NCI-H1436 treated with DMSO at 0.1 percent for 48 hours (cell line): Measurements from ENCODE around the gene PSG7.
"Not testable (repeated sequence)": the region's sequence is repeated elsewhere in the genome, so short reads cannot be mapped to it uniquely, and the experiment has no call there.

ENCODE experiments used
- DNase-seq: peaks from one replicate; lab custom pipeline; 2025; lab: John Stamatoyannopoulos, UW

The PSG7 gene

DNA sequence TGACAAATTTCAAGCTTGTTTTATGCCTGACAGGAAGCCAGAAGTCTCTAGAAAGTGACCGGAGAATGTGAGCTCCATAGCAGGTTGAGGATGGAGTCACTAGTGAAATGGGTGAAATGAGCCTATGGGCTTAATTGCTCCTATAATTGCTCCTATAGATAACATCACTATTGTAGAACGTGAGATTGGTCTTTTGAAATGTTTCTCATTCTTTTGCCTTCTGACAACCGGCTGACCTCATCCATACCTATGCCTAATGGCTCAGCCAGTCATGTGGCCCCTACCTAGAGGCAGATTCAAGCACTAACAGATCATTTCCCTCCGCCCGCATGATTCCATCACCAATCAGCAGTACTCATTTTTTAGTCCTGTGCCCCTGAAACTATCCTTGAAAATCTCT is 23.5 kb downstream of the PSG7 start:
- not testable (repeated sequence) for DNase-seq

GRCh38 chr19:42912941-42913340 is 24.1 kb downstream of the PSG7 start:
- not testable (repeated sequence) for DNase-seq

DNA sequence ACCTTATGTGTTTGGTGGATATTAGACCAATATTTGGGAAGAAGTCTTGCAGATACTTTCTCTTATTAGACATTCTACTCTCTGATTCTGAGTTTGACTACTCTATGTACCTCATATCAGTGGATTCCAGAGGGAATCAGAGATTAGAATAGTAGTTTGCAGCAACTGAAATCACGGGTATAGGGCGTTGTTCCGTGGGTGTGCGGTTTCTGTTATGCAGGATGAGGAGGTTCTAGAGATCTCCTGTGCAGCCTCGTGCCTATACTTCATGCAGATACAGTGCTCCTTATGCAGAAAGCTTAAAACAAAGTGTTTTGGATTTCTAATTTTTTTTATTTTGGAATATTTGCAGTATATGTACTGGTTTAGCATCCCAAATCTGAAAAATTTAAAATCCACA is 25.3 kb downstream of the PSG7 start:
- DNase-seq: not testable (repeated sequence)

GRCh38 chr19:42906162-42906561 is 30.8 kb downstream of the PSG7 start:
- not testable (repeated sequence) for DNase-seq

- DNase-seq: not testable (repeated sequence)
Observed at GRCh38 chr19:42900561-42900960, 36.4 kb downstream of the PSG7 start.

- not testable (repeated sequence) for DNase-seq
Observed at GRCh38 chr19:42899674-42900073, 37.3 kb downstream of the PSG7 start.

- DNase-seq: not testable (repeated sequence)
Observed at GRCh38 chr19:42899110-42899509, 37.9 kb downstream of the PSG7 start.

DNA sequence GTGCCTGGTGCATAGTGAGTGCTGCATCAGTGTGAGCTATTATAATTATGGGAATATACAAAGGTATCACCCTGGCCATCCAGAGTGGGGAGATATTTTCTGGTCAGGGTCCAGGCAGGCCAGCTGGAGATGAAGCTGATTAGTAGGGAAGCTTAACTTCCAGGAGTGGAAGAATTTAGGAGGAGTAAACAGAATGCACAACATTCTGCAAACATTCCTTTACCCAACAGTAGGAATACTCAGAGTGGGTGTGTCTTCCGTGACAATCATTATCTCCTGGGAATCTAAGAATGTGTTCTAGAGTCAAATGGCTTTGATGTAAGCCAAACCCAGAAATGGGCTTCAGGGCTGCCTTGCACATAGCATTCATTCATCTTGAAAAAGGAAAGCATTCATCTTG is 38.4 kb downstream of the PSG7 start:
- DNase-seq: not testable (repeated sequence)

GRCh38 chr19:42897729-42898128 is 39.3 kb downstream of the PSG7 start:
- DNase-seq: not testable (repeated sequence)

DNA sequence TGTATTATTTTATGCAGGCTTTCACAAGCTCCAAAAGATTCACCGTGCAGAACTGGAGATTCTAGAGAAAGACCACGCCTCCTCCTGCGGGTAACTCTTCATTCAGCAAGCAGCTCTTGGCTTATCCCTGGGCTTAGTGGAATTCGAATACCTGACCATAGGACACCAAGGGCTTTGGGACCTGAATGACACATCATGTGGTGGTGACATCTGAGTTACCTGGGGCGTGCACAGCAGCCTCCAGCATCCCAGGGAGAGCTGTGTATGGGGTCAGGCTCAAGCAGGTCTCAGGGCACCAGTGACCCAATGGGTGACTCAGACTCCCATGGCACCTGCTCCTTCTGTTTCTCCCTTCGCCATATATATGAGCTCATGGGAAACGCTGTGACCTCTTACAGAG is 46.6 kb downstream of the PSG7 start:
- DNase-seq: not testable (repeated sequence)

- not testable (repeated sequence) for DNase-seq
Observed at GRCh38 chr19:42887876-42888445, 49.0 kb downstream of the PSG7 start.

GRCh38 chr19:42882730-42883129 is 54.3 kb downstream of the PSG7 start:
- DNase-seq: not testable (repeated sequence)

GRCh38 chr19:42882010-42882409 is 55.0 kb downstream of the PSG7 start:
- not testable (repeated sequence) for DNase-seq

GRCh38 chr19:42881279-42881678 is 55.7 kb downstream of the PSG7 start:
- not testable (repeated sequence) for DNase-seq

- DNase-seq: not testable (repeated sequence)
Observed at GRCh38 chr19:42880621-42881020, 56.4 kb downstream of the PSG7 start.

GRCh38 chr19:42879613-42880012 is 57.4 kb downstream of the PSG7 start, which contains the start of gene PSG1:
PSG1 (minus strand) TSS chr19:42879713; CDS start chr19:42879581, 132 bp downstream.
- no peak for DNase-seq

- not testable (repeated sequence) for DNase-seq
Observed at GRCh38 chr19:42876596-42876995, 60.4 kb downstream of the PSG7 start.

DNA sequence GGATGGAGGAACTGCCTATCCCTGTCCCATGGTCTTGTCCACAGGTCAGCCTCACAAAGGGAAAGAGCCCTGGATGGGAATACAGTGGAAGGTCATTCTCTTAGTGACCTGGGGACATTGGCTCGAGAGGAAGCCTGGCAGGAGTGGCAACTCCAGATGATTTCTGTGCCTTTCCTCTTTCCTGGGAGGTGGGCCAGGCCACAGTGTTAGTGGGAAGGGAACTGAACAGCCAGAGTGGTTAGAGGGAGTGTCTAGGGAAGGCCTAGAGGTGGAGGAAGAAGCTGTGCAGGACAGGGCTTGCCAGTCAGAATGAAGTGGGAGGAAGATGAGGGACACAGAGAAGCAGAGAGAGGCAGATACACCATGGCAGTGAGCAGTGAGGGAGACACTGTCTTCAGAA is 61.1 kb downstream of the PSG7 start:
- not testable (repeated sequence) for DNase-seq

GRCh38 chr19:42874901-42875813 is 61.9 kb downstream of the PSG7 start:
- not testable (repeated sequence) for DNase-seq

DNA sequence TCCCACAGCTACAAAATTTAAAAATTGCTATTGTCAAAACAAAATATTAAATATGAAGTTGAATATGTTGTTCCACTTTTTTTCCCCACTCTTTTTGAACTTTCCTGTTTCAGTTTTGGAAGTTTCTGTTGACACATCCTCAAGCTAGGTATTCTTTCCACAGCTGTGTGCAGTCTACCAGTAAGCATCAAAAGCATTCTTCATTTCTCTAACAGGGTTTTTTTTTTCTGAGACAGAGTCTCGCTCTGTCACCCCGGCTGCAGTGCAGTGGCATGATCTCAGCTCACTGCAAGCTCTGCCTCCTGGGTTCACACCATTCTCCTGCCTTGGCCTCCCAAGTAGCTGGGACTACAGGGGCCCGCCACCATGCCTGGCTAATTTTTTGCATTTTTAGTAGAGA is 62.9 kb downstream of the PSG7 start:
- DNase-seq: not testable (repeated sequence)
